ENCODE results near the gene PSD4.

DNA sequence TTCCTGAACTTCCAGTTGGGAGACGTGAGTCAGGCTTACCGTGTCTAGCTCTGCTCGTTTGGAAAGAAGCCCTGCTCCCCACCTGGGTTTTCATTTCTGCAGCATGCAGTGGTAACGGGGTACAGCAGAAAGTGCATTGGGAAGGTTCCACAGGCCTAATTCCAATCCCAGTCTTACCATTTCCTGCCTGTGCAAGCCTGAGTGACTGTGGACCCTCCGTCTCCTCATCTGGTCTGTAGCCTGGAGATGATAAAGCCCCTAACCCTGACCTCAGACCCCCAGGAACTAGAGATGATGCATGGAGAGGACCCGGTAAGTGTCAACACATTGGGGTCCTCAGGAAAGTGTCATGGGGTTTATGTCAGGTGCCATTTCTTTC, 5.8 kb upstream of the PSD4 start:
- TF ChIP-seq RAD21 (conservative IDR thresholded peaks at IDR 0.05 in 1 of 2, IDR thresholded peaks at IDR 0.05 in 1 of 2) (no peak), CHD4 (IDR thresholded peaks at IDR 0.05; ENCODE audit: borderline replicate concordance) (no peak), EP300 (IDR thresholded peaks at IDR 0.05) (no peak), TP53 (CRISPR knock-in tag; IDR thresholded peaks at IDR 0.05) (no peak), SMC3 (IDR thresholded peaks at IDR 0.05) (no peak), ESRRA (IDR thresholded peaks at IDR 0.05; ENCODE audit: borderline replicate concordance, low read length) (no peak)
- TF ChIP-seq, protein P1, sequence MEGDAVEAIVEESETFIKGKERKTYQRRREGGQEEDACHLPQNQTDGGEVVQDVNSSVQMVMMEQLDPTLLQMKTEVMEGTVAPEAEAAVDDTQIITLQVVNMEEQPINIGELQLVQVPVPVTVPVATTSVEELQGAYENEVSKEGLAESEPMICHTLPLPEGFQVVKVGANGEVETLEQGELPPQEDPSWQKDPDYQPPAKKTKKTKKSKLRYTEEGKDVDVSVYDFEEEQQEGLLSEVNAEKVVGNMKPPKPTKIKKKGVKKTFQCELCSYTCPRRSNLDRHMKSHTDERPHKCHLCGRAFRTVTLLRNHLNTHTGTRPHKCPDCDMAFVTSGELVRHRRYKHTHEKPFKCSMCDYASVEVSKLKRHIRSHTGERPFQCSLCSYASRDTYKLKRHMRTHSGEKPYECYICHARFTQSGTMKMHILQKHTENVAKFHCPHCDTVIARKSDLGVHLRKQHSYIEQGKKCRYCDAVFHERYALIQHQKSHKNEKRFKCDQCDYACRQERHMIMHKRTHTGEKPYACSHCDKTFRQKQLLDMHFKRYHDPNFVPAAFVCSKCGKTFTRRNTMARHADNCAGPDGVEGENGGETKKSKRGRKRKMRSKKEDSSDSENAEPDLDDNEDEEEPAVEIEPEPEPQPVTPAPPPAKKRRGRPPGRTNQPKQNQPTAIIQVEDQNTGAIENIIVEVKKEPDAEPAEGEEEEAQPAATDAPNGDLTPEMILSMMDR (IDR thresholded peaks at IDR 0.05): no peak
- TF ChIP-seq, protein P2, sequence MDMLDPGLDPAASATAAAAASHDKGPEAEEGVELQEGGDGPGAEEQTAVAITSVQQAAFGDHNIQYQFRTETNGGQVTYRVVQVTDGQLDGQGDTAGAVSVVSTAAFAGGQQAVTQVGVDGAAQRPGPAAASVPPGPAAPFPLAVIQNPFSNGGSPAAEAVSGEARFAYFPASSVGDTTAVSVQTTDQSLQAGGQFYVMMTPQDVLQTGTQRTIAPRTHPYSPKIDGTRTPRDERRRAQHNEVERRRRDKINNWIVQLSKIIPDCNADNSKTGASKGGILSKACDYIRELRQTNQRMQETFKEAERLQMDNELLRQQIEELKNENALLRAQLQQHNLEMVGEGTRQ (IDR thresholded peaks at IDR 0.05): no peak

All from A549 (cell line).